Fibroblast of skin of left biceps (primary cell): ENCODE measurements around the gene RELL2.

Experiments used
- DNase-seq, 2 experiments: peaks; one replicate each; pipeline ENCODE4 v3.0.0-alpha.2; 2013; ENCODE audit warnings: low read depth in 2 of 2

Gene RELL2

DNA sequence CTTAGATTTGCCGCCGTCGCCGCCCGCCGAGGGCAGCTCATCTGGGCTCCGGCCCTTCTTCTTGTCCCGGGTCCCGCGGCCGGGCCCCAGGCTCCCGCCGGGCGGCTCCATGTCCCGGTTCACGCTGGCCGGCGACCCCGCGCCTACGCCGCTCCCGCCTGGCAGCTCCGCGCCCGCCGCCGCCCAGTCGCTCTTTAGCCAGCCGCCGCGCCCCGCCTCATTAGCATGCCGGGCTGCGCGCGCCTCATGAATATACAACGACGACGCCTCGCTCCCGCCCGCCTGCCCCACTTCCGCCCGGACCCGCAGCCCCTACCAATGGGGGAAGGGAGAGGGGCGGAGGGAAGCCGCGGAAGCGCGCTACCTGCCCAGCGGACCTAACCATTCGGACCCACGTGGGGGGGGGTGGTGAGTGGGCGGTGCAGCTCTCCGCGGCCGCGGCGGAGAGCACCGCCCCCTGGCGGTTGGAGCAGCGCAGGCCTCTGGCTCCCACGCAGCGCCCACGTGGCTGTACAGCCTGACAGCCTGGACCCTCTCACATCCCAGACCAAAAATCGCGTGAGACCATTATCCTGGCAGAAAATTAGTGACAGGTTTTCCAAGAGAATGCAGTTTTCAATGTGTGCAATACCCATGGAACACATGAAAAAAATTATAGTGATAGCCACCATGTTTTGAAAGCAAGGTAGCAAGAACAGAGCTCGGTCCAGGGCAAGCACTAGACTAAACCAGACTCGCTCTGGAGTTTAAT is 17.8 kb upstream of the RELL2 start, which contains the start of gene DIAPH1:
TSS of gene DIAPH1 (minus strand) at position 197 of the 751 bp plus-strand sequence. CDS start at position 111, 86 bp downstream.
- peak; percentile 88 for DNase-seq

- DNase-seq: no peak
Measured at GRCh38 chr5:141623186-141623585, 13.6 kb upstream of the RELL2 start.

DNA sequence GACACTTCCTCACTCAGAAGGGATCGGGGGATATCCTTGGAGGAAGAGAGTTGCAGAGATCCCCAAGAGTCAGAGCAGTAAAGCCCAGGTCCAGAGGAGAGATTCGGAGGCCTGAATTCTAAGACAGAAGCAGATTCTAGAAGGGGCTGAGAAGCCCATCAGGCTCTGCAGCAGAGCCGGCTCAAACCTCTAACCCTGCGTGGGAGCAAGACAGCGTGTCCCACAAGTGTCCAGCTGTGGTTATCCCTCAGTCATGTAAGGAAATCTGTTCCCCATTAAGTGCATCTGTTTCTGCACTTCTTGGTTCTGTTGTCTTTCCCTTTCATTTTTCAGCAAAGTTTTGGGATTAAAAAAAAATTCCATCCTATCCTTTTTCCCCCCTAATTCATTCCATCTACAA is 13.2 kb upstream of the RELL2 start:
- DNase-seq: no peak

DNA sequence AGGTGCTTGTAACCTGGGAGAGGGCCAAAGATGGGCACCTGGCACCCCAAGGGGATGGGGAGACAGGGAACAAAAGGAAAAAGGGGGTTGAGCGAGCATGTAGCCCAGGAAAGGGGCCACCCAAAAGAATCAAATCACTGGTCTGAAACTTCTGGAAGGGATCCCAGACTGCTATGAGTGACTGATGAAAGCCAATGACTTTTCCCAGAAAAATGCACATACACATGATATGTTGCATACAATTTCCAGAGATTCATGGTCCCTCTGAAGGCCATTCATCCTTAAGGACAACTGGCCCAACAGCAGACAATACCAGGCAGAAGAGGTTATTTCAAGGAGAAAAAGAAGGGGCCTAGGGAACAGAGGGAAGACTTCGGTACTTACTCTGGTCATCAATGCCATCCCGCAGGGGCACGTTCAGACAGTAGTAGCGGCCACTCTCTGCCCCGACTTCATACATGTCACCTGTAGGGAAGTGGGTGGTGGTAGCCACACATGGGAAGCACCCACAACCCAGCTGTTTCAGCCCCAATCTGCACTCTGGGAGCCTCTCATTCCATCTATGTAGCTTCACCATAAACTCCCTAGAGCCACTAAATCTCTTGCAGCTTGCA is 8.5 kb upstream of the RELL2 start:
- no peak for DNase-seq

DNA sequence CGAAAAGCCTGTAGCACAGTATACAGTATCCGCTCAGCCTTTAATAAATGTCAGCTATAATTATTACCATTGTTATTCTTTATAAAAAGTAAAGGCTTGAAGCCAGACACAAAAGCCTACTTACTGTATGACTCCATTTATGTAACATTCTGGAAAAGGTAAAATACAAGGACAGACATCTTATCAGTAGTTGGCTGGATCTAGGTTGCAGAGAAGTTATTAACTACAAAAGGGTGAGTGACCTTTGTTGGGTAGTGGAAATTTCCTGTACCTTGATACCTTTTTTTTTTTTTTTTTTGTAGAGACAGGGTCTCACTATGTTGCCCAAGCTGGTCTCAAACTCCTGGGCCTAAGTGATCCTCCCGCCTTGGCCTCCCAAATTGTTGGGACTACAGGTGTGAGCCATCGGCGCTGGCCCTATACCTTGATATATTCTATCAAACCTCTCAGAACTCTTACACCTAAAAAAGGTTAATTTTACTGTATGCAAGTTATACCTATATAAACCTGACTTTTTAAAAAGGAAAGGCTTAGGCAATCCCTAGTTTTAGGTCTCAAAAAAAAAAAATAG is 6.1 kb upstream of the RELL2 start:
- DNase-seq: no peak

DNA sequence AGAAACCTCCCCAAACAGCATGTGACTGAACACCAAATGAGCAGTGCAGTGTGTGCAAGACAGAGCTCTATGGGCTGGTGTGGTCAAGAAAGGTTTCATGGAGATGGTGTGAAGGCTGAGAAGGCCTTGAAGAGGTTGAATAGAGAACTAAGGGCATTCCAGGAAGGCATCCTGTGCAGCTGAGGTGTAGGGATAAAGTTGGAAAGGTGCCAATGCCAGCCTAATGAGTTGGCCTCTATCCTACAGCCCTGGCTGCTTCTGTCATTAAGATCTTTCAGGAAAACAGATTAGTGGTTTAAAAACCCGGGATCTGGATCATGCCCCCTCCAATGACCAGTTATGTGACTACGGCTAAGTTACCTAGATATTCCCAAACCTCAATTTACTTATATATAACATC is 4.1 kb upstream of the RELL2 start:
- no peak for DNase-seq

GRCh38 chr5:141633871-141634561 is 2.8 kb upstream of the RELL2 start:
- DNase-seq: no peak

- no peak for DNase-seq
Measured at GRCh38 chr5:141634720-141635119, 2.1 kb upstream of the RELL2 start.

DNA sequence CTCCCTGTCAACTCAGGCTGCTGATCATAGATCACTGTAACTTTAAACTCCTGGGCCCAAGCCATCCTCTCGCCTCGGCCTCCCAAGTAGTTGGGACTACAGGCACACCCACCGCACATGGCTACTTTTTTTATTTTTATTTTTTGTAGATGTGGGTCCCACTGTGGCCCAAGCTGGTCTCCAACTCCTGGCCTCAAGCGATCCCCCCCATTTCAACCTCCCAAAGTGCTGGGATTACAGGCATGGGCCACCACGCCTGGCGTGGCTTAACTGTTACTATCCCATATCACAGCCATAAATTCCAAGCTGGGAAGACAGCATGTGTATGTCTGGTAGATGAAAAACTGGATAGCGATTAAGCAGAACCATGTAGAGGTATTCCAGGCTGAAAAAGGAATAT is 1.2 kb upstream of the RELL2 start:
- no peak for DNase-seq

GRCh38 chr5:141636106-141636412 is 738 bp upstream of the RELL2 start:
- DNase-seq: no peak

GRCh38 chr5:141637123-141637766 is 448 bp downstream of the RELL2 start:
- DNase-seq: no peak

- DNase-seq: no peak
Measured at GRCh38 chr5:141637767-141638419, 1.1 kb downstream of the RELL2 start.

DNA sequence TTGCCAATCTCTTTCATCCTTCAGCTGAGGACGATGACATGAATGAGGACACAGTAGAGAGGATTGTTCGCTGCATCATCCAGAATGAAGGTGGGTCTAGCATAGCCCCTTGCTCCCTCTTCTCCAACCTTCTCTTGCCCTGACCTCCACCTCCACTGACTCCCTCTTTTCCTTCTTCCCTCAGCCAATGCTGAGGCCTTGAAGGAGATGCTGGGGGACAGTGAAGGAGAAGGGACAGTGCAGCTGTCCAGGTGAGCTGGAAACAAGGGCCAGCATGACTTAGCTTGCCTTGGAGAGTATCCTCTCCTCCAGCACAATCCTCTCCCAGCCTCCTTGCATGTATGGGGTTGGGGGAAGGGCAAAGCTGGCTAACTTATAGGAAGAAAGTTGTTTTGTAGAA is 2.0 kb downstream of the RELL2 start:
- DNase-seq: no peak

DNA sequence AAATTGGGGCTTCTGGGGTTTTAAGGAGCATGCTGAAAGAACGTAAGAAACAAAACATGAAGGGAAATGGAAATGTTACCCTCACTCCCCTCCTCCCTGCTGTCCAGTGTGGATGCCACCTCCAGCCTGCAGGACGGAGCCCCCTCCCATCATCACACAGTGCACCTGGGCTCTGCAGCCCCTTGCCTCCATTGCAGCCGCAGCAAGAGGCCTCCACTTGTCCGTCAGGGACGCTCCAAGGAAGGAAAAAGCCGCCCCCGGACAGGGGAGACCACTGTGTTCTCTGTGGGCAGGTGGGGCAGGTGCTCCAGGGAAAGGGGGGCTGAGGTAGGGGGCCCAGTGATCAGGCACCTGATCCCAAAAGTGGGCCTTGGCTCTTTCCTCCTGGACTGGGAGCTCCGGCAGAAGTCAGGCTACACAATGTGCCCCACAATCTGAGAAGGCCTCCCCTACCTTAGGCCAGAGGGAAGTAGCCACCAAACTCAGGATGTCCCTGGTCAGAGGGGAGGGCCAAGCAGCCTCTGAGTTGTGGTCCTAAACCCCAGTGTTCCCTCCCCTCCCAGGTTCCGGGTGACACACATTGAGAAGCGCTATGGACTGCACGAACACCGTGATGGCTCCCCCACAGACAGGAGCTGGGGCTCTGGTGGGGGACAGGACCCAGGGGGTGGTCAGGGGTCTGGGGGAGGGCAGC is 2.7 kb downstream of the RELL2 start:
- no peak for DNase-seq

DNA sequence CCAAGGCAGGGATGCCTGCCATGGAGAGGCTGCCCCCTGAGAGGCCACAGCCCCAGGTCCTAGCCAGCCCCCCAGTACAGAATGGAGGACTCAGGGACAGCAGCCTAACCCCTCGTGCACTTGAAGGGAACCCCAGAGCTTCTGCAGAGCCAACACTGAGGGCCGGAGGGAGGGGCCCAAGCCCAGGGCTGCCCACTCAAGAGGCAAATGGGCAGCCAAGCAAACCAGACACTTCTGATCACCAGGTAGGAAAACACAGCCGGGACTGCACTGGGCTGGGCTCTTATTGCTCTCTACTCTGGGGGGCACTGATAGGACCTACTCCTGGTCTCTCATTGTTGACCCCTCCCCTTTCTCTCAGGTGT is 3.2 kb downstream of the RELL2 start:
- no peak for DNase-seq

- DNase-seq: no peak
Measured at GRCh38 chr5:141640698-141641097, 3.9 kb downstream of the RELL2 start.

DNA sequence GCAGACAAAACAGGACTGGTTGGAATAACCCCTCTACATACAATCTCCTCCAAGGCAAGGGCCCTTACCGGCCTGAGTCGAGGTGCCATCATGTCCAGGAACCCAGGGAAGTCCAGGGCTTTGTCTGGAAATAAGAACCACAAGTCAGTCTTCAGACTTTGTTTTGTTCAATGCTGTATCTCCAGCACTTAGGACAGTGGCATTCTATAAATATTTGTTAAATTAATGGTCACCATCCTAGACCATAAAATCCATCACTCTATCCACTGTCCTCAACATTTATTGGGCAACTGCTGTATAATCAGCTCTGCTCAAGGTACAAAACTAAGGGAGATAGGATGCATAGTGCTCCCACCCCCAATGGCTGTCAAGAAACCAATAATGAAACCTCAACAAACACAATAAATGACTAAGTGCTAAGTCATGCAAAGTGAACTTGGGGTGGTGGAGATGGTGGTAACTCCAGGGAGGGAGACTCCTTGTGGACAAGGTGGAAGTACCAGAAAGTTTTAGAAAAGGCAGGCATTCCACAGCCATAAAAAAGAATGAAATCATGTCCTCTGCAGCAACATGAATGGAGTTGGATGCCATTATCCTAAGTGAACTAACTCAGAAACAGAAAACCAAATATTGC is 5.0 kb downstream of the RELL2 start:
- DNase-seq: no peak

DNA sequence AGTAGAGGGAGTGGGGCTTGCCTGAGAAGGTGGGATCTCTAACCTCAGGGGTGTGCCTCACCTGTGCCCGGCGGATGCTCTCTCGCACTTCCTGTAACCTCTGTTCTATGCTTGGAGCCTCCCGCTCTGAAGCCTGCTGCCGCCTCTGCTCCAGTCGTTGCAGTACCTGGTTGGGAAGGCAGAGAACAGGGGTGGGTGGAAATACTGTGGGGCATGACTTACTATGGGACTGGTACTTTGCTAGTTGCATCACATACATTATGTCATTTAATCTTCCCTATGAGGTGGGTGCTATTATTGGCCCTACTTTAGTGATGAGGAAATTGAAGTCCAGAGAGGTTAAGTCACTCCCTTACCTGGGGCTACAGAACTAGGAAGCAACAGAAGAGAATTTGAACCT is 9.2 kb downstream of the RELL2 start:
- DNase-seq: no peak

DNA sequence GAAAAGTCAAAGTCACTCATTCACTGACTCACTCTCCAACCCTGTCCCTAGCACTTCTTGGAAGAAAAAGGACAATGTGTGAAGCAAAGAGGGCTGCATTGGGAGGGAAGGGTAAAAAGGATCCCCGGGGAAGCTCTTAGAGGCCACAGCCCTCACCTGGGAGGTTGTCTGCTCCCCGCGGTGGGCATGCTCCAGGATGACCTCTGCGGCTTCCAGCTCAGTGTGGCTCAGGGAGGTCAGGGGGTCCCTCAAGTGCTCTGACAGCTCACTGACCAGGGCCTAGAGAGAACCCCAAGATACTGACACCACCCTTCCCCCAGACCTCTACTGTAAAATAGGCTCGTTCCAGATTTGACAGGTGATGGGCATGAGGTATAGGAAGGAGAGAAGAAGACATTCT is 10.4 kb downstream of the RELL2 start:
- DNase-seq: no peak

- no peak for DNase-seq
Measured at GRCh38 chr5:141647851-141648250, 11.1 kb downstream of the RELL2 start.
